Fibroblast of the conjunctiva (primary cell): ENCODE results near the gene MT1H.

Experiments
- DNase-seq: peaks from one replicate; pipeline ENCODE4 v3.0.0-alpha.2; 2010; ENCODE audit warnings: low read depth

Gene MT1H

DNA sequence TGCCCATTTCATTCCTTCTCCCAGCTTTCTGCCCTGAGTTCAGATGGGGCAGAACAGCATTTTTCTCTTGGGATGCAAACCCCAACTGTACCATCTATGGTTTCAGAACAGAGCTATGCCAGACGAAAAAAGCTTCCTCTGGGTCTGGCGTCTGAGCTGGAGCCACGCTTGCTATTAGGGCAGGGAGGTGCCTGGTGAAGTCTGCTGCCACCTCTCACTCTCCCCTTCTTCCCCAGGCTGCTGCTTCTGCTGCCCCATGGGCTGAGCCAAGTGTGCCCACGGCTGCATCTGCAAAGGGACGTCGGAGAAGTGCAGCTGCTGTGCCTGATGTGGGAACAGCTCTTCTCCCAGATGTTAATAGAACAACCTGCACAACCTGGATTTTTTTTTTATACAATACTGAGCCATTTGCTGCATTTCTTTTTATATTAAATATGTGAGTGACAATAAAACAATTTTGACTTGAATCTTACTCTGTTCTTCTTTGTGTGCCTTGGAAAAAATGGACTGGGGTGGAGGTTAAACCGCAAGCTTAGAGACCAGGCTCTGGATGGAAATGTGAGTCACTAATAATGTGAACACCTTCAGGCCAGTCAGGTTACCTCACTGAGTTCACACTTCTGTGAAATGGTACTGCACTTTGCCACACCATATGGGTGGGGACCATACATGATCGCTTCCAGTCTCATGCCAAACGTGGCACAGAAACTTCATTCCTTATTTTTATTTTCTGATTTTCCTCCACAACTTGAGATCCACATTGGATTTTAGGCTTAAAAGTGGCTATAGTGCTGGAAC lies 32.8 kb upstream of the MT1H start:
- DNase-seq, result no peak

DNA sequence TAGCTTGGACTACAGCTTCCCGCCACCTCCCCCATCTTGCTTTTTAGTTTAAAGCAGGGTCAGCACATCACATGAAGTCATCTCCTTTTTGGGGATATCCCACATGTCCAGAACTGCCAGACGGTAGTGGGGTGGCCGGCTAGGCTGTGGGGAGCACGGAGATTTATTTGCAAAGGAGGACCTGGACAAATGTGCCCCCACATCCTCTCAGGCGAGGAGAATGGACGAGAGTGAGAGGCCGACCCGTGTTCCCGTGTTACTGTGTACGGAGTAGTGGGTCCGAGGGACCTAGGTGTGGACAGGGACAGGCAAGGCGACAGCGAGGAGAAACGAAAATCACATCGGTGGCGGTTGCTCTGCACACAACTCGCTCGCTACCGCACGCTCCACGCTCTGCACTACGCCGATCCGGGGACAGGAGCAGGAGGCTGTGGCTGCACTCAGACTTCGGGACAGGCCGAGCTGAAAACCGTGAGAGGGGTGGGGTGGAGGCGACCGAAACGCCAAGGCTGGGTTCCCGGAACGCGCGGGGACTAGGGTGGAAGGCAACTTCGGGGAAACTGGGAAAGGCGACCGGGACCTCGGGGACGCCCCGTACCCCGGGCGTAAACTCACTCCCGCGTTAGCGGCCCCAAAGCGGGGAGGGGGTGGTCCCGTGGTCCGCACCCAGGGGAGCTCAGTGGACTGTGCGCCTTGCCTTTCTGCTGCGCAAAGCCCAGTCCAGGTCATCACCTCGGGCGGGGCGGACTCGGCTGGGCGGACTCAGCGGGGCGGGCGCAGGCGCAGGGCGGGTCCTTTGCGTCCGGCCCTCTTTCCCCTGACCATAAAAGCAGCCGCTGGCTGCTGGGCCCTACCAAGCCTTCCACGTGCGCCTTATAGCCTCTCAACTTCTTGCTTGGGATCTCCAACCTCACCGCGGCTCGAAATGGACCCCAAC lies 31.5 kb upstream of the MT1H start, which contains the start of gene MT1A:
Gene MT1A (plus strand): TSS at position 853 of the 937 bp plus-strand sequence. CDS start 73 bp downstream, at position 926.
- peak; percentile 21 for DNase-seq

DNA sequence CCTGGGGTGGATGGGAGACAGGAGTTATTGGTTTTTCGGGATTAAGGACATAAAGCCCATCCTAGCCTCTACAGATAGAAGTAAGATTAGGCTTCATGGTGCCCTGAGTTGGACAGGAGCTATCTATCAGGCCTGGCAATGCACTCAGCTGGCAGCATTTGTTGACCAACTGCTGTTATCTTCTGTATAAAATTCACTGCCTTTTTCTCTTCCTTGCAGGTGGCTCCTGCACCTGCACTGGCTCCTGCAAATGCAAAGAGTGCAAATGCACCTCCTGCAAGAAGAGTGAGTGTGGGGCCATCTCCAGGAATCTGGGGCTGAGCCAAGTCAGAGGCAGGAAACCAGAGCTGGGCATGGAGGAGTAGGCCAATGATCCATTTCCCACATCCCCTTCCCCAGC lies 30.6 kb upstream of the MT1H start:
- DNase-seq, result no peak

DNA sequence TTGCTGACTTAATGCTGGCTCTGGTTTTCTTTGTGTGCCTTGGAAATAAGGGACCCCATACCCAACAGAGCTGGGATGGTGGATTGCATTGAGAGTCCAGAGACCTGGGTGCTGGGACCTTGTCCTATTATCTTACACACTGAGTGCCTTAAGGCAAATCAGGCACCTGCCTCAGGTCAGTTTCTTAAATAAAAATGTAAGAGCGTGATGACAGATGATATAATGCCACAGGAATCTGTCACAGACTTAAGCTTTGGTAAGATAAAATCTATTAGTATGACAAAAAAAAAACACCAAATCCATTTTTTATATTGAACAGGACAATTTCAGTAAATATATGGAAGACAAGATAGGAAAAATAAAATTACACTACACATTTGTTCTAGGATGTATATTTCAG lies 29.5 kb upstream of the MT1H start:
- no peak for DNase-seq

DNA sequence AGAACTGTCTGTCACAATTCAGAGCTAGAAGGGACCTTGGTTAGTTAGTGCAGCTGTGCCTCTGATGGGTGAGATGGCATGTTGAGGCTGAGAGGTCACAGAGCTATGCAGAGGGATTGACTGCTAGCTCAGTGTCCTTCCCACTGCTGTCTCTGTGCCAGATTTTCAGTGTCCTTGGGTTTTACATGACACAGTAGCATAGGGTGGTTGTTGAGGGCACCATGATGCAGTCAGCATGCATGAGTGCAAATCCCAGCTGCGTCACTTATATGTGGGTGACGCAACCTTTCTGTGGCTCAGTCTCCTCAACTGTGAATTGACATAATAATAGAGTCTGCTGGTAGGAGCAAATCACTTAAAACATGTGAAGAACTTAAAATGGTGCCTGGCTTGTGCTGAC lies 28.4 kb upstream of the MT1H start:
- DNase-seq, result no peak

DNA sequence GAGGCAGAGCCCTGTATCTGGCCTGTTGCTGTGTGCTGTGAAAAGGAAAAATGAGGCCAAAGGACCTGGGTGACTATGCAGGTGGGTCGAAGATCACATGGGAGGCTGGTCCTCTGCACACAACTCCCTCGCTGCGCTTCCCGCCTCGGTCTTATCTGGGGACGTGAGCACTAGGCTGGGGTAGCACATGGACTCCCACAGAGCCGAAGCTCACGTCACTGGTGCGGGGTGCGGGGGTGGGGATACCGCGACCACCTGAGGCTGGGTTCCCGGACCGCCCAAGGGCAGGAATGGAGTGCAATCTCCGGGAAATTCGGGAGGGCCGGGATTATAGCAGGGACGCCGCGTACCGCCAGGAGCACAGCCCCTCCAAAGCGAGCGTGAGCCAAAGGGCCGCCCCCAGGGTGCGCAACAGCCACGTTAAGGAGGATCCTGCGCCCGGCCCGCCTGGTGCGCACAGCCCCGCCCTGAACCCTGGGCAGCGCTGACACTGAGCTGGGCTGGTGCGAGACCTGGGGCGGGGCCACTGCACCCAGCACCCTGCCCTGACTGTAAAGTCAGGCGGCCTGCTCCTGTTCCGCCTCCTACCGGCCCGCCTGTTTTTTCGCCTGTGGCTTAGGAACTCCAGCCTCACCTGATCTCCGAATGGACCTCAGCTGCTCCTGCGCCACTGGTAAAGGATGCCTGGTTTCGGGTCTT lies 26.4 kb upstream of the MT1H start:
- DNase-seq, result peak; percentile 10

DNA sequence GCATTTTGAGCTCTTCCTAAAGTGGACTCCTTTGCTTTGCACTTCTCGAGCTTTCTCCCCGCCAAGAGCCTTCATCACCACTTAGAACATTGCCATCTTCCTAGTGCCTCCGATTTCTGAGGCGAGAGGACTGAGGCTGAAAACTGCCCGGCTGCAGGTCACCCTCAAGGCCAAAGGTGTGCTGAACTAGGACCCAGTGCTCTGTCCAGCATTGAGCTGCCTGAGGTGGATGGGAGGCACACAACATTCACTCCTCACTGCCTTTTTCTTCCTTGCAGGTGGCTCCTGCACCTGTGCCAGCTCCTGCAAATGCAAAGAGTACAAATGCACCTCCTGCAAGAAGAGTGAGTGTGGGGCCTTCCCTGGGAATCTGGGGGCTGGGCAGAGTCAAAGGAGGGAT lies 25.8 kb upstream of the MT1H start:
- DNase-seq, result no peak

DNA sequence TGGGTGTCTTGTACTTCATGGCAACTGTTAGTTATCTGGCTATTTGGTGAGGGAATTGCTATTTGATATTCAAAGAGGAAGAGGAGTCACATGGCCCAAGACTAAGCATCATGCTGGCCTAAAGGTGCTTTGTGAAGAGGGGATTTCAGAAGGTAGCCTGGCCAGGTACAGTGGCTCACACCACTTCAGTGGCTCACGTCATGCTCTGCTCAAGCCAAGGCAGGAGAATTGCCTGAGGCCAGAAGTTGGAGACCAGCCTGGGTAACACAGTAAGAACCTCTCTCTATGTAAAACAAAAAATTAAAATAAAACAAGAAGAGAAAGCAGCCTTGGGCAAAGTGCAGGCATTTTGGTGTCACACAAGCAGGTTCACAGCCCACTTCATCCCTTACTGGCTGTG lies 24.3 kb upstream of the MT1H start:
- DNase-seq, result no peak

DNA sequence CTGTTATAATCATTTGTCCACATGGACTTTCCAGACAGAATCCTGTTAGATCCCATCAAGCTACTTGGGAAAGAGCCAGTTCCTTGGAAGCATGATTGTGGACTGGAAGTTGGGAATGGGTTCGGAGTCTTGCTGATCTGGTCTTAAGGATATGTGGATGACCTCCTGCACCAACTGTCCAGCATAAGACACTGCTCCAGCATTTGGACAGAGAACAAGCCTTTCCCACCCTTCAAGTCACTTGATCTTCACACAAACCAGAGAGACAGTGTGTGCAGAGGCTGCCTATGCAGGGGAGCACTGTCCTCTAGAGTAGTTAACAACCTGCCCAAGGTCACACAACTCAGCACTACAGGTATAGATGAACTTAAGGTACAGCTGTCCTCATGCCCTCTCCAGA lies 23.8 kb upstream of the MT1H start:
- no peak for DNase-seq

DNA sequence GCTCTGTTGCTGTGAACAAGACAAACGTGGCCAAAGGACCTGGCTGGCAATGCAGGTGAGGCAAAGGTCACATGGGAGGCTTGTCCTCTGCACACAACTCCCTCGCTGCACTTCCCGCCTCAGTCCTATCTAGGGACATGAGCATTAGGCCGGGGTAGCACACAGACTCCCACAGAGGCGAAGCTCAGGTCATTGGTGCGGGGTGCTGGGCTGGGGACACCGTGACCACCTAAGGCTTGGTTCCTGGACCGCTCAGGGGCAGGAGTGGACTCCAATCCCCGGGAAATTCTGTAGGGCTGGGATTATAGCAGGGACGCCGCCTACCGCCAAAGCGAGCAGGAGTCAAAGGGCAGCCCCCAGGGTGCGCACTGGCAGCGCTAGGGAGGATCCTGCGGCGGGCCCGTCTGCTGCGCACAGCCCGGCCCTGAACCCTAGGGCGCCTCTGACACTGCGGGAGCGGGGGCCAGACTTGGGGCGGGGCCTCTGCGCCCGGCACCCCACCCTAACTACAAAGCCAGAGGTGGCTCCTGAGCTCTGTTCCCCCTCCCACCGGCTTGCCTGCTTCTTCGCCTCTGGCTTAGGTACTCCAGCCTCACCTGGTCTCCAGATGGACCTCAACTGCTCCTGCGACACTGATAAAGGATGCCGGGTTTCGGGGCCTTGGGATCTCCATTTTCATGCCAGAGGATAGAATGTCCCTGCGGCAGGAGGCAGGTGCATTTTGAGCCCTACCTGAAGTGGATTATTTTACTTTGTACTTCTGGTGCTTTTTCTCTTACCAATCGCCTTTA lies 21.8 kb upstream of the MT1H start:
- no peak for DNase-seq

DNA sequence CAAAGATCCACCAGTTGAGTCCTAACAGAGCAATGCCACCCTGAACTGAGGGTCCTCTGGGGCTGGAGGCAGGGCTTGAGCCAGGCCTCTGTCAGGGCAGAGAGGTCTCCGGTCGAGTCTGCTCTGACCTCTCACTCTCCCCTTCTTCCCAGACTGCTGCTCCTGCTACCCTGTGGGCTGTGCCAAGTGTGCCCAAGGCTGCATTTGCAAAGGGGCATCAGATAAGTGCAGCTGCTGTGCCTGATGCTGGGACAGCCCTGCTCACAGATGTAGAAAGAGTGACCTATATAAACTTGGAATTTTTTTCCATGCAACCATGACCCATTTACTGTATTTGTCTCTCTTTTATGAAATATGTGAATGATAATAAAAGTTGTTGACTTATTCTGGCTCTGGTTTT lies 20.3 kb upstream of the MT1H start:
- no peak for DNase-seq

DNA sequence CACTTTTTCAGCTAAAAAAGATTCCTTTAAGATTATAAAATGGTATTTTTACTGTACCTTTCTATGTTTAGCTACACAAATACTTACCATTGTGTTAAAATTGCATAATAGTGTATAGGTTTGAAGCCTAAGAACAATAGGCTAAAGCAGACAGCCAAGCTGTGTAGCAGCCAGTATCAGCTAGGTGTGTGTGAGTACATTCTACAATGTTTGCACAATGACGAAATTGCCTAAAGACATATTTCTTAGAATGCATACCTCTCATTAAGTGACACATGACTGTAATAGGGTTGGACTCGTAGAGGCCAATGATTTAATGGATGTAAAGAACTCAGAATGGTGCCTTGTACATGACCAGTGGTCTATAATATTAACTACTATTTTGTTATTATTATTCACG lies 19.8 kb upstream of the MT1H start:
- DNase-seq, result no peak

DNA sequence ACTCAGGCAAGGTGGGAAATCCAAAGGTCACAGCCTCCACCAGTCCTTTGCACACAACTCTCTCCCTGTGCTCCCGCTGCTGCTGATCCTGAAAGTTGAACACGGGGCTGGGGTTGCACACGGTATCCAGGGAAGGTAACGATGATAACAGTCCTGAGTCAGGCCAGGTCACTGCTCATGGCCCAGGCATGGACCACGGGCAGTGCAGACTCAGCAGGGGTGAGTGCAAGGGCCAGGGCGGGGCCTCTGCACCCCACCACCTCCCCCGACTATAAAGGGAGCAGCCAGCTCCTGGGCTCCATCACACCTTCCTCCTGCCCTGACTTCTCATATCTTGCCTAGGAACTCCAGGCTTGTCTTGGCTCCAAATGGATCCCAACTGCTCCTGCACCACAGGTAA lies 18.0 kb upstream of the MT1H start, which contains the start of gene MT1B:
Gene MT1B (plus strand): TSS at position 301 of the 400 bp plus-strand sequence. CDS start 68 bp downstream, at position 369.
- no peak for DNase-seq

DNA sequence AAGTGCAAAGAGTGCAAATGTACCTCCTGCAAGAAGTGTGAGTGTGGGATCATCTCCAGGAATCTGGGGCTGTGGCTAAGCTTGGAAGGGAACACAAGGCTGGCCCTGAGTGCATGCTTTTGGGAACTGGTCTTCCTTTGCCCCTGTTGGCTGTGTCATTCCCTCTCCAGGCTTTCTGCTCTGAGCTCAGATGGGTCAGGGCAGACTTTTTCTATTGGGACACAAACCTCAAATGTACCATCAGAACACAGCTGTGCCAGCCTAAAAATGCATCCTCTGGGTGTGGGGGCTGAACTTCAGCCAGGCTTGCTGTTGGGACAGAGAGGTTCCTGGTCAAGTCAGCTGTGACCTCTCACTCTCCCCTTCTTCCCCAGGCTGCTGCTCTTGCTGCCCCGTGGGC lies 17.0 kb upstream of the MT1H start:
- no peak for DNase-seq

DNA sequence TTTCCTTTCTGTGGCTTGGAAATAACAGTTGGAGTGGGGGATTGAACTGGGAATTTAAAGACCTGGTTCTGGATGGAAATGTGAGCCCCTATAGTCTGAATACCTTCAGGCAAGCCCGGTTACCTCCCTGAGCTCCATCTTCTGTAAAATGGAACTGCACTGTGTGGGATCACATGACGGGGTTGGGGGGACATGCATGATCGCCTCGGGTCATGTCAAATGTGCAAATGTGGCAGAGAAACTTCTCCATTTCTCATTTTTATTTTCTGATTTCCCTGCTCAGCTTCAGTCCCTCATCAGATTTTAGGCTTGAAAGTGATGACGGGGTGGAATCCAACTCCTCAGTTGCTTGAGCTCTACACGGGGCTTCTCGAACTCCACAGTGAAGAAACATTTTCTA lies 16.4 kb upstream of the MT1H start:
- DNase-seq, result no peak

DNA sequence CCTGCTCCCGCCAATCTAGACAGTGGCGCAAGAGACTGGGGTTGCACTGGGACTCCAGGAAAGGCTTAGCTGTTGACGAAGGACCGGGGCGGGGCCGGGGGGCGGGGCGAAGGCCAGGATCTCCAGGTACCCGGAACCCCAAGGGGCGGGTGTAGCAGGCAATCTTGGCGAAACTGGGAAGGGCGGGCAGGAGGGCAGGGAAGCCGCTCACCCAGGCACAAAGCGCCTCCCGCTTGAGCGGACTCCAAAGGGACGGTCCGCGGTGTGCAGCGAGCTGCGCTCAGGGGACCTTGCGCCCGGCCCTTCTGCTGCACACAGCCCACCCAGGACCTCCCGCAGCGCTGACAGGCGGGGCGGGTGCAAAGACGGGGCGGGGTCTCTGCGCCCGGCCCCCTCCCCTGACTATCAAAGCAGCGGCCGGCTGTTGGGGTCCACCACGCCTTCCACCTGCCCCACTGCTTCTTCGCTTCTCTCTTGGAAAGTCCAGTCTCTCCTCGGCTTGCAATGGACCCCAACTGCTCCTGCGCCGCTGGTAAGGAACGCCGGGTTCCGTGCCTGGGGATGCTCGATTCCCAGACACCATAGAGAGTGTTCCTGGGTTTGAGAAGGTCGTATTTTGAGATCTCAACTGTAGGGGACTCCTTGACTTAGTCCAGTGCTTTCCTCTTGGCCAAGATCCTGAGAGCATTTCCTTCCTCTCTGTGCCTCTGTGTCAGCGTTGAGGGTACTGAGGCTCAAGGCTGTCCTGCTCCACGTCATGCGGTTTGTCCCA lies 11.9 kb upstream of the MT1H start, which contains the start of gene MT1F:
Gene MT1F (plus strand): TSS at position 405 of the 772 bp plus-strand sequence. CDS start 100 bp downstream, at position 505.
- no peak for DNase-seq

DNA sequence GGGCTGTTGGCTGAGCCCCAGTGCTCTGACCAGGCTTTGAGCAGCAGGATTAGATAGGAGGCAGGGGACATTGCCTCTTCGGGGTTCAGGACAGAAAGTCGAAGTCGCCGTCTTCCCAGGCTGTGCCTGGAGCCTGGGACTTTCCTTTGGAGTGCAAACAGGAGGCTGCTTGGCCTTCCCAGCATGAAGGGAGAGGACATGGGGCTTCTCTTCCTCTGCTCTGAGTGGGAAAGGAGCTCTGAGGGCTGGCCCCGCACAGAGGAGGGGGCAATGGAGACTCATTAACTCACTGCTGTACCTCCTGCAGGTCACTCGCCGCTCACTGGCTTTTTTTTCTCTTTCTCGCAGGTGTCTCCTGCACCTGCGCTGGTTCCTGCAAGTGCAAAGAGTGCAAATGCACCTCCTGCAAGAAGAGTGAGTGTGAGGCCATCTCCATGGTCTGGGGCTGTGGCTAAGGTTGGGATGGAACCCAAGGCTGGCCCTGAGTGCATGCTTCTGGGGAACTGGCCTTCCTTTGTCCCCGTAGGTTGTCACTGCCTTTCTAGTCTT lies 11.2 kb upstream of the MT1H start:
- no peak for DNase-seq

DNA sequence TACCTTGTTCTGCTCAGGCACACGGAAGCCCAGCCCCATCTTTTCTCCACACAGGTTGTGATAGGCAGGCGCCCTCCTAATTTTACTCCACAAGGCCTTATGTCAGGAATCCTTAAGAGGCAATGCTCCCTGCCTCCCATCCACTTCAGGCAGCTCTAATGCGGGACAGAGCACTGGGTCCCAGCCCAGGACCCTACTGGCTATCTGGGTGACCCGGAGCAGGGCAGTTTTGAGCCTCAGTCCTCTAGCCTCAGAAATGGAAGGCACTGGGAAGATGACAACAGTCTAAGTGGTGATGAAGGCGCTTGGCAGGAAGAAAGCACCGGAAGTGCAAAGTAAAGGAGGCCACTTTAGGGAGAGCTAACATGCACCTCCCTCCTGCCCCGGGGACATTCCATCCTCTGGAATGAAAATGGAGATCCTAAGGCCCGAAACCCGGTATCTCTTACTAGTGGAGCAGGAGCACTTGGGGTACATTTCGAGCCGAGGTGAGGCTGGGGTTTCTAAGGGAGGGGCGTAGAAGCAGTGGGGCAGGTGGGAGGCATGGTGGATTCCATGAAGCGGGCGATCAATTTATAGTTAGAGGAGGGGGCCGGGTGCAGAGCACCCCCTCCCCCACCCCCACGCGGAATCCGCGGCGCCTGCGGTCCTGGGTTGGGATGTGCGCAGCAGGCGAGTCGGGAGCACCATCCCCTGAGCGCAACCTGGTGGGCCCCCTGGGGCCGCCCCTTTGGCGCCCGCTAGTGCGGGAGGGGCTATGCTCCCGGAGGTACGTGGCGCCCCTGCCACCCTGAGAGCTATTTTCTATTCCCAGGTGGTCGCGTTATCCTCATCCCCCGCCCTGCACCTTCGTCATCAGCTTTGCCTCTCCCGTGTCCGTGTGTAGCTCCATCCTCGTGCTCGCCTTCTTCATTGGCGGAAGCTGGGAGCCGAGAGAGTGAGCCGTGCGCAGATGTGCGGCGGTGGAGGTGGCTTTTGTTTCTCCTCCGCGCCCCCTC lies 7.0 kb upstream of the MT1H start:
- no peak for DNase-seq

DNA sequence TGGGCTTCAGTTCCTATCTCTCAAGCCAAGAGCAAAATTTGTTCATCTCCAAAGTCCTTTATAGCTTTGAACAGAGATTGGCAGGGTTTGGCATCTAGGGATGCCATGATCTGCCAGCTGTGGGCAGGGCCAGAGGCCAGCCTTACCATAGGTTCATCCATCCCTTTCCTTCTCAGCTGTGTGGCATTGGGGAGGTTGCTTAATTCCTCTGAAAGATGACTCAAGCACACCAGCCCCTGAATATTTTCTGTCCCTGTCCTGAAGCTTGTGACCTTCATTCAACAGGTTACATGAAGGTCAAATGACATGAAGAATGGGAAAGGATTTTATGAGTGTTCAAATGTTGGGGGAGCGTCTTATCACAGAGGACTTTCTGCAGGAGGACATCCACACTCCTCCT lies 5.1 kb upstream of the MT1H start:
- DNase-seq, result no peak
